Trophoblast cell (in vitro differentiated cells and primary cell): ENCODE measurements around the gene B3GLCT. TPM values are rescaled to one million over a fixed set of nuclear protein-coding genes. Genes with fewer than 3 reads are reported as not detected.
A peak's percentile ranks its signal among the peaks of the same experiment; 100 is the strongest.

Experiments used
- DNase-seq, 2 donors: peaks; one replicate each; pipeline ENCODE4 v3.0.0-alpha.2; 2016
- H2AFZ ChIP-seq: 2 replicates; pipeline ENCODE4 v1.6.1; 2013; ENCODE audit warnings: low read length, moderate library complexity, mild to moderate bottlenecking; ENCODE audit not compliant: insufficient read depth, poor library complexity
- H2AK5ac ChIP-seq: 2 replicates; pipeline ENCODE4 v1.6.1; 2013; ENCODE audit warnings: mild to moderate bottlenecking, low read length
- H2BK120ac ChIP-seq: 2 replicates; pipeline ENCODE4 v1.6.1; 2013; ENCODE audit warnings: low read length, mild to moderate bottlenecking, moderate library complexity; ENCODE audit not compliant: insufficient read depth, poor library complexity
- H2BK12ac ChIP-seq: 2 replicates; pipeline ENCODE4 v1.6.1; 2013; ENCODE audit warnings: mild to moderate bottlenecking, low read length, moderate library complexity
- H2BK5ac ChIP-seq: 2 replicates; pipeline ENCODE4 v1.6.1; 2013; ENCODE audit warnings: low read length, low read depth, moderate library complexity, mild to moderate bottlenecking; ENCODE audit not compliant: poor library complexity
- H3K14ac ChIP-seq: 2 replicates; pipeline ENCODE4 v1.6.1; 2013; ENCODE audit warnings: mild to moderate bottlenecking, low read length
- H3K18ac ChIP-seq: 2 replicates; pipeline ENCODE4 v1.6.1; 2013; ENCODE audit warnings: mild to moderate bottlenecking, low read length
- H3K23ac ChIP-seq: 2 replicates; pipeline ENCODE4 v1.6.1; 2013; ENCODE audit warnings: low read length
- H3K27ac ChIP-seq: 2 replicates; pipeline ENCODE4 v1.5.1; 2013; ENCODE audit warnings: low read depth, mild to moderate bottlenecking, inconsistent platforms, low read length, moderate library complexity
- H3K27me3 ChIP-seq: 2 replicates; pipeline ENCODE4 v1.6.1; 2013; ENCODE audit warnings: inconsistent platforms, mild to moderate bottlenecking, low read length, moderate library complexity; ENCODE audit not compliant: insufficient read depth
- H3K36me3 ChIP-seq, 2 experiments: 1 replicate in 1 of 2; 2 replicates in 1 of 2; pipeline ENCODE4 v1.6.1; 2013; ENCODE audit warnings: low read length in 2 of 2, mild to moderate bottlenecking in 2 of 2, moderate library complexity in 1 of 2; ENCODE audit not compliant: insufficient read depth in 2 of 2, control insufficient read depth in 1 of 2
- H3K4ac ChIP-seq: 2 replicates; pipeline ENCODE4 v1.6.1; 2013; ENCODE audit warnings: low read depth, mild to moderate bottlenecking, low read length, moderate library complexity
- H3K4me1 ChIP-seq, 2 experiments: 1 replicate in 1 of 2; 2 replicates in 1 of 2; pipeline ENCODE4 v1.6.1; 2013; ENCODE audit warnings: low read length in 2 of 2, mild to moderate bottlenecking in 2 of 2, moderate library complexity in 1 of 2; ENCODE audit not compliant: insufficient read depth in 2 of 2, control insufficient read depth in 1 of 2
- H3K4me2 ChIP-seq: 2 replicates; pipeline ENCODE4 v1.6.1; 2013; ENCODE audit warnings: inconsistent platforms, mild to moderate bottlenecking, low read length, moderate library complexity
- H3K4me3 ChIP-seq: 2 replicates; pipeline ENCODE4 v1.5.1; 2013; ENCODE audit warnings: mild to moderate bottlenecking, low read depth, low read length, inconsistent platforms
- H3K79me1 ChIP-seq: one replicate; pipeline ENCODE4 v1.6.1; 2013; ENCODE audit warnings: low read length
- H3K79me2 ChIP-seq: 2 replicates; pipeline ENCODE4 v1.6.1; 2013; ENCODE audit warnings: low read length, mild to moderate bottlenecking; ENCODE audit not compliant: control insufficient read depth, insufficient read depth, poor library complexity
- H3K9ac ChIP-seq: 2 replicates; pipeline ENCODE4 v1.6.1; 2013; ENCODE audit warnings: mild to moderate bottlenecking, low read length
- H3K9me3 ChIP-seq: 2 replicates; pipeline ENCODE4 v1.6.1; 2013; ENCODE audit warnings: low read depth, mild to moderate bottlenecking, control low read depth, inconsistent platforms, low read length; ENCODE audit not compliant: insufficient read depth
- H4K12ac ChIP-seq: 2 replicates; pipeline ENCODE4 v1.6.1; 2013; ENCODE audit warnings: low read depth, mild to moderate bottlenecking, low read length, moderate library complexity
- H4K8ac ChIP-seq: 2 replicates; pipeline ENCODE4 v1.6.1; 2013; ENCODE audit warnings: low read depth, mild to moderate bottlenecking, low read length, moderate library complexity
- H4K91ac ChIP-seq: one replicate; pipeline ENCODE4 v1.6.1; 2013; ENCODE audit warnings: low read depth, mild to moderate bottlenecking, low read length, moderate library complexity
- WGBS: extraction: QIAGEN DNeasy Blood & Tissue Kit; methylation state at CpG from one replicate; pipeline ENCODE4 v1.1.7; 2013; ENCODE audit warnings: missing lambda C conversion rate; ENCODE audit not compliant: insufficient read length, insufficient coverage; ENCODE audit errors: extremely low coverage; 5-methylcytosine and 5-hydroxymethylcytosine counted together
- polyA plus RNA-seq: library from polyadenylated mRNA; stranded (reverse); fragments of 200-250 nt; gene quantifications from 2 replicates; pipeline ENCODE4 v1.2.3, GENCODE V29; 2013

Gene B3GLCT
- polyA plus RNA-seq = 6.2 and 6.3 TPM in 2 replicates

- Histone ChIP-seq H3K36me3 (no peaks in the 10 kb centered on the region), H4K12ac (peak within 1 kb of the TSS; percentile 98), H2BK120ac (peak within 1 kb of the TSS; percentile 98), H3K4me3 (peak within 1 kb of the TSS; percentile 99), H3K18ac (peak within 1 kb of the TSS; percentile 96), H2AFZ (peak within 1 kb of the TSS; percentile 99), H2BK5ac (peak within 1 kb of the TSS; percentile 95), H3K9me3 (no peaks in the 10 kb centered on the region), H3K9ac (peak within 1 kb of the TSS; percentile 96), H3K79me1 (peaks cover 7% of the 10 kb centered on the region), H3K4ac (peak within 1 kb of the TSS; percentile 96), H3K14ac (peak within 1 kb of the TSS; percentile 99), H2BK12ac (no peak within 1 kb of the TSS), H4K91ac (peak within 1 kb of the TSS; percentile 100), H3K27me3 (no peaks in the 10 kb centered on the region), H3K27ac (peak within 1 kb of the TSS; percentile 99), H3K4me1 (peaks cover 3 to 7% of the 10 kb centered on the region in 2 experiments), H4K8ac (peak within 1 kb of the TSS; percentile 97), H2AK5ac (no peak within 1 kb of the TSS), H3K23ac (no peak within 1 kb of the TSS), H3K4me2 (peak within 1 kb of the TSS; percentile 56), H3K79me2 (peaks cover 6% of the 10 kb centered on the region)
- WGBS = no CpG with 5 or more reads among the region's 126 CpGs
- DNase-seq = peak; percentile 74 to 91
Measured at GRCh38 chr13:31199849-31200636, at the start of gene B3GLCT. TSS of gene B3GLCT (plus strand) at chr13:31199975. CDS start at chr13:31200085, 110 bp downstream.

- H3K4ac ChIP-seq = no peak overlapping the region
- no peak overlapping the region for H3K23ac ChIP-seq
- H3K79me1 ChIP-seq = no peaks in the 10 kb centered on the region
- H2BK12ac ChIP-seq = no peak overlapping the region
- no peak overlapping the region for H3K14ac ChIP-seq
- no peak for DNase-seq
- H3K27me3 ChIP-seq = no peaks in the 10 kb centered on the region
- H3K4me2 ChIP-seq = no peak overlapping the region
- H3K9me3 ChIP-seq = no peaks in the 10 kb centered on the region
- no peaks in the 10 kb centered on the region for H3K79me2 ChIP-seq
- H3K4me3 ChIP-seq = no peak overlapping the region
- no peaks in the 10 kb centered on the region for H3K4me1 ChIP-seq
- WGBS = no CpG with 5 or more reads among the region's 4 CpGs
- no peak overlapping the region for H4K8ac ChIP-seq
- no peak overlapping the region for H2BK5ac ChIP-seq
- no peak overlapping the region for H3K18ac ChIP-seq
- H3K36me3 ChIP-seq = peaks cover 5 to 21% of the 10 kb centered on the region in 2 experiments
- no peak overlapping the region for H2AFZ ChIP-seq
- no peak overlapping the region for H4K12ac ChIP-seq
- no peak overlapping the region for H3K9ac ChIP-seq
- H4K91ac ChIP-seq = no peak overlapping the region
- no peak overlapping the region for H2AK5ac ChIP-seq
- H3K27ac ChIP-seq = no peak overlapping the region
- H2BK120ac ChIP-seq = no peak overlapping the region
Measured at GRCh38 chr13:31150315-31150985, 49.3 kb upstream of the B3GLCT start.

- no peak for DNase-seq
- H3K4me1 ChIP-seq = no peaks in the 10 kb centered on the region
- H3K36me3 ChIP-seq = peaks cover 2 to 15% of the 10 kb centered on the region in 2 experiments
- no peak overlapping the region for H4K8ac ChIP-seq
- H2BK12ac ChIP-seq = no peak overlapping the region
- H3K27ac ChIP-seq = no peak overlapping the region
- no peak overlapping the region for H3K14ac ChIP-seq
- H4K91ac ChIP-seq = no peak overlapping the region
- no peak overlapping the region for H4K12ac ChIP-seq
- H3K79me1 ChIP-seq = no peaks in the 10 kb centered on the region
- WGBS = no CpG with 5 or more reads among the region's 3 CpGs
- no peak overlapping the region for H2AK5ac ChIP-seq
- no peak overlapping the region for H2AFZ ChIP-seq
- H3K9ac ChIP-seq = no peak overlapping the region
- H3K18ac ChIP-seq = no peak overlapping the region
- H3K9me3 ChIP-seq = no peaks in the 10 kb centered on the region
- H3K4me2 ChIP-seq = no peak overlapping the region
- H3K23ac ChIP-seq = no peak overlapping the region
- H2BK5ac ChIP-seq = no peak overlapping the region
- no peaks in the 10 kb centered on the region for H3K27me3 ChIP-seq
- no peaks in the 10 kb centered on the region for H3K79me2 ChIP-seq
- no peak overlapping the region for H3K4ac ChIP-seq
- H2BK120ac ChIP-seq = no peak overlapping the region
- no peak overlapping the region for H3K4me3 ChIP-seq
Measured at GRCh38 chr13:31151837-31152236, 47.9 kb upstream of the B3GLCT start.

DNA sequence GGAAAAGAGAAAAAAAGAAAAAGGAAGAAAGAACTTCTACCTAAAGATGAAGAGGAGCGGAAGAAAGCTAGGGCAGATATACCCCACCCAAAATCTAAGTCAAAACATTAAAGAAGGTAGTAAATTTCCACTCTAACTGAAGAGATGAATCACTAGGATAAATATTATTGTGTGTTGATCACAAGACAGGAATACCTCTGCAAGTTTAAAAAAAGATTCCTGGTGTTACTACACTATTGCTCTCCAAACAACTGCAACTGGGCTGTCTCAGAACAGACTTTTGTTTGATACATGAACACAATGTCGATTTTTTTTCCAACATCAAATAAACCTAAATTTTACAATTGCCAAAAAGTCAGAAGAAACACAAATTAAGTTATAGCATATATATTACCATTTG lies 44.8 kb upstream of the B3GLCT start:
- Histone ChIP-seq H3K9ac (no peak overlapping the region), H4K8ac (no peak overlapping the region), H3K14ac (no peak overlapping the region), H3K36me3 (peaks cover 5 to 13% of the 10 kb centered on the region in 2 experiments), H2BK5ac (no peak overlapping the region), H3K27me3 (no peaks in the 10 kb centered on the region), H2AK5ac (no peak overlapping the region), H3K4me1 (no peaks in the 10 kb centered on the region), H4K12ac (no peak overlapping the region), H2BK12ac (no peak overlapping the region), H3K4me2 (no peak overlapping the region), H4K91ac (no peak overlapping the region), H3K23ac (no peak overlapping the region), H3K27ac (no peak overlapping the region), H3K79me1 (no peaks in the 10 kb centered on the region), H3K79me2 (no peaks in the 10 kb centered on the region), H3K9me3 (no peaks in the 10 kb centered on the region), H2BK120ac (no peak overlapping the region), H3K4ac (no peak overlapping the region), H2AFZ (no peak overlapping the region), H3K18ac (no peak overlapping the region), H3K4me3 (no peak overlapping the region)
- WGBS = no CpG with 5 or more reads among the region's 2 CpGs
- no peak for DNase-seq
